Measurements from ENCODE around the gene ACAP1.

The ACAP1 gene

DNA sequence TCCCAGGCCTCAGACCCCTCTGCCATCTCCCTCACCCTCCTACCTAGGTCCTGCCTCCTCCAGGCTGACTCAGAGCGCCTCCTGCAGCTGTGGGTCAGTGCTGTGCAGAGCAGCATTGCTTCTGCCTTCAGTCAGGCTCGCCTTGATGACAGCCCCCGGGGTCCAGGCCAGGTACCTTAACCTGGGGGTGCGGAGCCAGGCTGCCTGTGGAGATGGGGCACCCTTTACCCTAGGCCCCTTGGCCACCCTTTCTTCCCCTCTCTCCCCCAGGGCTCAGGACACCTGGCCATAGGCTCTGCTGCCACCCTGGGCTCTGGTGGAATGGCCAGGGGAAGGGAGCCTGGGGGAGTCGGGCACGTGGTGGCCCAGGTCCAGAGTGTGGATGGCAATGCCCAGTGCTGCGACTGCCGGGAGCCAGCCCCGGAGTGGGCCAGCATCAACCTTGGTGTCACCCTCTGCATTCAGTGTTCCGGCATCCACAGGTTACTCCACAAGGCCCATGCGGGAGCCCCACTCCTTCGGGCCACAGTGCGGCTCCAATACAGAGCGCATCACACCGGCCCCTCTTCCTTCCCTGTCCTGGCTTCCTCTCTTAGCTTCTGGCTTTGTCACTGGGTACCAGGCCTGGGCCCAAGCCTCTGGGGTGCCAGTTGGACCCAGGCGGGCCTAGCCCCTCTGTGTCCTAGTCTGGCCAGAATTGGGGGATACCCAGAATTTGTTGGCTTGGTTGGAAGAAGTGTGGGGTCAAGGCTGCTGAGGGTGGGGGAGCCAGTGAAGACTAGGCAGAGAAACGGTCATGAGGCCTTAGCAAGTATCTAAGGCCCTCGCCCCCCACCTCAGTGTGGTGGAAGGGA lies 10.7 kb downstream of the ACAP1 start:
- WGBS, 2 experiments, result 91% methylated on average over 18 of the region's 18 CpGs
- H3K9me3 ChIP-seq (ENCODE audit: control insufficient read depth, low read length), result no peaks in the 10 kb centered on the region
- no peak overlapping the region for H3K4me3 ChIP-seq (ENCODE audit: insufficient read depth, low read depth, low read length)
- H3K36me3 ChIP-seq (ENCODE audit: control insufficient read depth, insufficient read depth, low read length), result no peaks in the 10 kb centered on the region
- peaks cover 7% of the 10 kb centered on the region for H3K27me3 ChIP-seq (ENCODE audit: control insufficient read depth, insufficient read depth, low read length, poor library complexity, severe bottlenecking)
- H3K4me1 ChIP-seq (ENCODE audit: control insufficient read depth, insufficient read depth, low read length), result peaks cover 13% of the 10 kb centered on the region
- H3K27ac ChIP-seq (ENCODE audit: insufficient read depth, low read depth, low read length, poor library complexity, severe bottlenecking), result no peak overlapping the region

DNA sequence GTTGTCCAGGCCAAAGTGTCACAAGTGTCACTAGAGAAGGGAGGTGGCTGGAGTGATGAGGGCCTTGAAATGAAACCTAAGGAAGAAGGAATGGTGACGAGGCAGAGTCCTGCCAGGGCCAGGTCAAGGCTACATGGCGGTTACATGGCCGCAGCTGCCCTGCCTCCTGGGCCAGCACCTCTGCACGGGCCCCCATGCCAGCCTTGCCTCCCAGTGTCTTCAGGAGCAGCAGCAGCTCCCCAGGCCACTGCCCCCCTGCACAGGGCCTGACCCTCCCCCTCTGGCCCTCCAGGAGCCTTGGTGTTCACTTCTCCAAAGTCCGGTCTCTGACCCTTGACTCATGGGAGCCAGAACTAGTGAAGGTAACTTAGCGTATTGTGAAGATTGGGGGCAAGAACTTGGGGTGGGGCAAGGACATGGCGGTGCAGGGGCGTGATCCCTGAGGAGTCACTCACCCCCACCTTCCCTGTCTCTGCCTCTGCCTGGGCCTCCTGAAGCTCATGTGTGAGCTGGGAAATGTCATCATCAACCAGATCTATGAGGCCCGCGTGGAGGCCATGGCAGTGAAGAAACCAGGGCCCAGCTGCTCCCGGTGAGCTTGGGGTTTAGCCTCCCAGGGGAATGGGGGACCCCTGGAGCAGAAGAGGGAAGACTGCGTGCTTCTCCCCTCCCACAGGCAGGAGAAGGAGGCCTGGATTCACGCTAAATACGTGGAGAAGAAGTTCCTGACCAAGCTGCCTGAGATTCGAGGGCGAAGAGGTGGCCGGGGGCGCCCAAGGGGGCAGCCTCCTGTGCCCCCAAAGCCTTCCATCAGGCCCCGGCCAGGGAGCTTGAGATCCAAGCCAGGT lies 11.5 kb downstream of the ACAP1 start:
- Histone ChIP-seq H3K4me1 (ENCODE audit: control insufficient read depth, insufficient read depth, low read length) (peaks cover 17% of the 10 kb centered on the region), H3K27me3 (ENCODE audit: control insufficient read depth, insufficient read depth, low read length, poor library complexity, severe bottlenecking) (peaks cover 7% of the 10 kb centered on the region), H3K27ac (ENCODE audit: insufficient read depth, low read depth, low read length, poor library complexity, severe bottlenecking) (no peak overlapping the region), H3K4me3 (ENCODE audit: insufficient read depth, low read depth, low read length) (no peak overlapping the region), H3K9me3 (ENCODE audit: control insufficient read depth, low read length) (no peaks in the 10 kb centered on the region), H3K36me3 (ENCODE audit: control insufficient read depth, insufficient read depth, low read length) (no peaks in the 10 kb centered on the region)
- 87 to 88% methylated on average over 19 of the region's 19 CpGs for WGBS, 2 experiments

DNA sequence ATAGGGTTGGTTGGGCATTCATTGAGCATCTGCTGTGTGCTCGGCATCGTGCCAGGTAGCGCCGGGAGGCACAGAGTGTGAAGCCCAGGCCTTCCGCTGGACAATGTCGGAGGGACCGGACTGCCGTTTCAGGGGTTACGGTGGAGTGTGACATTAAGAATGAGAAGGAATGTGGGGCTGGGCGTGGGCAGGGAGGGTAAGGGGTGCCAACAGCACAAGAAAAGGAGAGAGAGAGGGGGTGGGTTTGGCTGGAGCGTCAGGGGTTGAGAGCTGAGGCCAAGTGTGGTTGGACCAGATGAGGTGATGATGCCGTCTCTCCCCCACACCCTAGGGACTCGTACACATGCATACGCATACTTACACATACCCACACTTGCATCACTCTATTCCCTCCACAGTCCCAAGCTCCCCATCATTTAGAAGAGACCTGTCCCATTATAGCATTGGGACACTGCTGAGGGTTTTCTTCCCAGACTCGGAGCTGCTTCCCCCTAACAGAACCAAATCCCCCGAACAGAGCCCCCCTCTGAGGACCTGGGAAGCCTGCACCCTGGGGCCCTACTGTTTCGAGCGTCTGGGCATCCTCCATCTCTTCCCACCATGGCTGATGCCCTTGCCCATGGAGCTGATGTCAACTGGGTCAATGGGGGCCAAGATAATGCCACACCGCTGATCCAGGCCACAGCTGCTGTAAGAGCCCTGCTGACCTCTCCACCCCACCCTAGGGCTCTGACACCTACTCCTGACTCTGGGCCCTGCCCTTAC lies 12.3 kb downstream of the ACAP1 start:
- Histone ChIP-seq H3K4me3 (ENCODE audit: insufficient read depth, low read depth, low read length) (no peak overlapping the region), H3K27ac (ENCODE audit: insufficient read depth, low read depth, low read length, poor library complexity, severe bottlenecking) (no peak overlapping the region), H3K9me3 (ENCODE audit: control insufficient read depth, low read length) (no peaks in the 10 kb centered on the region), H3K36me3 (ENCODE audit: control insufficient read depth, insufficient read depth, low read length) (no peaks in the 10 kb centered on the region), H3K4me1 (ENCODE audit: control insufficient read depth, insufficient read depth, low read length) (peaks cover 22% of the 10 kb centered on the region), H3K27me3 (ENCODE audit: control insufficient read depth, insufficient read depth, low read length, poor library complexity, severe bottlenecking) (peaks cover 7% of the 10 kb centered on the region)
- WGBS, 2 experiments, result 93 to 94% methylated on average over 19 of the region's 19 CpGs

DNA sequence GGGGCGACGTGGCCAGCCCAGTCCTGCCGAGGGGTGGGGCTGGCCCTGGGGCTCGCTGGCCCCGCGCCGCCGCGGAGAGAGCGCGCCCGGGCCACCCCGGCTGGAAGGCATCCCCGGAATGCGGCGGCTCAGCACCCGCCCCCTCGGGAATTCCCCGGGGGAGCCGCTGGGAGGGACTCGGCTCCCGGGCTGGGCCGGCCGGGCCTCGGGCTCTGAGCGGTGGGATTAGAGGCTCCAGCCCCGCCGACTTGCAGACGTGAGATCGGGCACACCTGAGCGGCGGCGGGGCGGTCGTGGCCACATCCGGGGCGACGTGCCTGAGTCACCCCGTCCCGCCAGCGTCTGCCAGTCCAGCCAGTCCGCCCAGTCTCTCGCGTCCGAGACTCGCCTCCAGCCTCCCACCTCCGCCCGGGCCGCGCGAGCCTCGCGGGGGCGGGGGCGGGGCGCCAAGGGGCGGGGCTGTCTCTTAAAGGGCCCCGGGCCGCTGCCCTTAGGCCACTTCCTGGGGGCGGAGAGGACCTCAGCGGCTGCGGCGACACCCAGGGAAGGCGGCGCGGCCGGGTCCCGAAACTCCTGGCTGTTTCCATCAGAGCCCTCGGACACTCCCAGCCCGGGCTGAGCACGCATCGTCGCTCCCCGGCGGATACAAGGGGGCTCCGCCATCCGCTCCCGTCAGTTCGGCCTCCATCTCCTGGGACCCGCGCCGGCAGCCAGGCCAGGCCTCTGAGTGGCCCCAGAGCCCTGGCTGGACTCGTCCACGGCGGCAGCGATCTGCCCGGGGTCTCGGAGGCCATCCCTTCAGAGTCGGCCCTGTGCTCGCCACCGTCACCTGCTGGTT lies 15.6 kb downstream of the ACAP1 start, which contains the start of gene KCTD11:
Gene KCTD11 (plus strand): TSS at position 498 of the 838 bp plus-strand sequence.
- H3K4me3 ChIP-seq (ENCODE audit: insufficient read depth, low read depth, low read length), result peak within 1 kb of the TSS; percentile 87
- H3K36me3 ChIP-seq (ENCODE audit: control insufficient read depth, insufficient read depth, low read length), result no peaks in the 10 kb centered on the region
- H3K4me1 ChIP-seq (ENCODE audit: control insufficient read depth, insufficient read depth, low read length), result peaks cover 42% of the 10 kb centered on the region
- WGBS, 2 experiments, result 0% methylated on average over 91 of the region's 91 CpGs
- no peaks in the 10 kb centered on the region for H3K9me3 ChIP-seq (ENCODE audit: control insufficient read depth, low read length)
- H3K27me3 ChIP-seq (ENCODE audit: control insufficient read depth, insufficient read depth, low read length, poor library complexity, severe bottlenecking), result peaks cover 7% of the 10 kb centered on the region
- peak within 1 kb of the TSS; percentile 86 for H3K27ac ChIP-seq (ENCODE audit: insufficient read depth, low read depth, low read length, poor library complexity, severe bottlenecking)

DNA sequence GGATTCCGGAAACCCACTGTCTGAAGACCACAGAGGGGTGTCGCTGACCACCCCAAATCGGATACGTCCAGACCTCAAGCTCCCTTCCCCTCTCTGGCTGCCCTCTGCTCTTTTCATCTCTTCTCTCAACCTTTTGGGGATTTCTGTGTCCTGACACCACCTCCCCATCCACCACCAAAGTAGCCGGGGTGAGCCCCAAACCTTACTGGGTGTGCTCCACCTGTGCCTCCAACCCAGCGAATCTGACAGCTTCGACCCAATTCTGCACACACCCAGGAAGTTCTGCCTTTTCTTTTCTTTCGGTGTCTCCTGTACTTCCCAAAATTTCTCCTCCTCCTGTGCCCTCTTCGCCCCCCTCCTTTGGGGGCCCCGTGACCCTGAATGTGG lies 16.2 kb downstream of the ACAP1 start:
- H3K27me3 ChIP-seq (ENCODE audit: control insufficient read depth, insufficient read depth, low read length, poor library complexity, severe bottlenecking), result peaks cover 7% of the 10 kb centered on the region
- peaks cover 42% of the 10 kb centered on the region for H3K4me1 ChIP-seq (ENCODE audit: control insufficient read depth, insufficient read depth, low read length)
- WGBS, 2 experiments, result 46 to 51% methylated on average over 10 of the region's 10 CpGs
- H3K36me3 ChIP-seq (ENCODE audit: control insufficient read depth, insufficient read depth, low read length), result no peaks in the 10 kb centered on the region
- H3K4me3 ChIP-seq (ENCODE audit: insufficient read depth, low read depth, low read length), result peak overlapping the region; percentile 87
- peak overlapping the region; percentile 86 for H3K27ac ChIP-seq (ENCODE audit: insufficient read depth, low read depth, low read length, poor library complexity, severe bottlenecking)
- H3K9me3 ChIP-seq (ENCODE audit: control insufficient read depth, low read length), result no peaks in the 10 kb centered on the region

DNA sequence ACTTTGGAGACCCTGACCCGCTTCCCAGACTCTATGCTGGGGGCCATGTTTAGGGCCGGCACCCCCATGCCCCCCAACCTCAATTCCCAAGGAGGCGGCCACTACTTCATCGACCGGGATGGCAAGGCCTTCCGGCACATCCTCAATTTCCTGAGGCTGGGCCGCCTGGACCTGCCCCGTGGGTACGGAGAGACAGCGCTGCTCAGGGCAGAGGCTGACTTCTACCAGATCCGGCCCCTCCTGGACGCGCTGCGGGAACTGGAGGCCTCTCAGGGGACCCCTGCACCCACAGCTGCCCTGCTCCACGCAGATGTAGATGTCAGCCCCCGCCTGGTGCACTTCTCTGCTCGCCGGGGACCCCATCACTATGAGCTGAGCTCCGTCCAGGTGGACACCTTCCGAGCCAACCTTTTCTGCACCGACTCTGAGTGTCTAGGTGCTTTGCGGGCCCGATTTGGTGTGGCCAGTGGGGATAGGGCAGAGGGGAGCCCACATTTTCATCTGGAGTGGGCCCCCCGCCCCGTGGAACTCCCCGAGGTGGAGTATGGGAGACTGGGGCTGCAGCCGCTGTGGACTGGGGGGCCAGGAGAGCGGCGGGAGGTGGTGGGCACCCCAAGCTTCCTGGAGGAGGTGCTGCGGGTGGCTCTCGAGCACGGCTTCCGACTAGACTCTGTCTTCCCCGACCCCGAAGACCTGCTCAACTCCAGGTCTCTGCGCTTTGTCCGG lies 16.7 kb downstream of the ACAP1 start:
- Histone ChIP-seq H3K27me3 (ENCODE audit: control insufficient read depth, insufficient read depth, low read length, poor library complexity, severe bottlenecking) (peaks cover 7% of the 10 kb centered on the region), H3K4me3 (ENCODE audit: insufficient read depth, low read depth, low read length) (peak overlapping the region; percentile 87), H3K4me1 (ENCODE audit: control insufficient read depth, insufficient read depth, low read length) (peaks cover 42% of the 10 kb centered on the region), H3K36me3 (ENCODE audit: control insufficient read depth, insufficient read depth, low read length) (no peaks in the 10 kb centered on the region), H3K9me3 (ENCODE audit: control insufficient read depth, low read length) (no peaks in the 10 kb centered on the region), H3K27ac (ENCODE audit: insufficient read depth, low read depth, low read length, poor library complexity, severe bottlenecking) (no peak overlapping the region)
- 94 to 95% methylated on average over 37 of the region's 37 CpGs for WGBS, 2 experiments

DNA sequence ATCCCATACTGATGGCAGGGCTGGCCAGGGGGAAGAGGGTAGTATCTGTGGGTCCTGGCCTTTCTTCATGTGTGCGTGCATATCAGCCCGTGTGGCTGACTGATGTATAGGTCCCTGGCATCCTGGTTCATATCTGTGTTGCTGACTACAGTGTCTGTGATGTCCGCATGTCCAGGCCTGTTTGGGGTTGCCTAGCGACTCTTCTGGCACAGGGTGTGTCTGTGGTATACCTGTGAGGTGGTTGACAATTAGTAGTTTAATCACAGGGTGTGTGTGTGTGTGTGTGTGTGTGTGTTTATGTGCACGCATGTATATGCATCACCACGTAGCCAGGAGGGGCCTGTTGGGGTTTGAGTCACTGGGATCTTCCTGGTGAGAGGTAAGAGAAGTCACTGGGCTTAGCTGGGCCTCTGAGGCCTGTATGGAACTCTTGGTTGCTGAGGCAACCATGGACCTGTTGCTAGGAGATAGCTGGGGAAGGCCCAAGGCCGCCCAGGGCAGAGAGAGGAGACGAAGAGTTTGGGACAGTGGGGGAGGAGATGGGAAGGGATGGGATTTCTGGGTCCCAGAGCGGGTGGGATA lies 18.0 kb downstream of the ACAP1 start:
- WGBS, 2 experiments, result 71 to 81% methylated on average over 9 of the region's 9 CpGs
- H3K27ac ChIP-seq (ENCODE audit: insufficient read depth, low read depth, low read length, poor library complexity, severe bottlenecking), result no peak overlapping the region
- no peak overlapping the region for H3K4me3 ChIP-seq (ENCODE audit: insufficient read depth, low read depth, low read length)
- H3K36me3 ChIP-seq (ENCODE audit: control insufficient read depth, insufficient read depth, low read length), result no peaks in the 10 kb centered on the region
- peaks cover 7% of the 10 kb centered on the region for H3K27me3 ChIP-seq (ENCODE audit: control insufficient read depth, insufficient read depth, low read length, poor library complexity, severe bottlenecking)
- H3K9me3 ChIP-seq (ENCODE audit: control insufficient read depth, low read length), result no peaks in the 10 kb centered on the region
- peaks cover 35% of the 10 kb centered on the region for H3K4me1 ChIP-seq (ENCODE audit: control insufficient read depth, insufficient read depth, low read length)

DNA sequence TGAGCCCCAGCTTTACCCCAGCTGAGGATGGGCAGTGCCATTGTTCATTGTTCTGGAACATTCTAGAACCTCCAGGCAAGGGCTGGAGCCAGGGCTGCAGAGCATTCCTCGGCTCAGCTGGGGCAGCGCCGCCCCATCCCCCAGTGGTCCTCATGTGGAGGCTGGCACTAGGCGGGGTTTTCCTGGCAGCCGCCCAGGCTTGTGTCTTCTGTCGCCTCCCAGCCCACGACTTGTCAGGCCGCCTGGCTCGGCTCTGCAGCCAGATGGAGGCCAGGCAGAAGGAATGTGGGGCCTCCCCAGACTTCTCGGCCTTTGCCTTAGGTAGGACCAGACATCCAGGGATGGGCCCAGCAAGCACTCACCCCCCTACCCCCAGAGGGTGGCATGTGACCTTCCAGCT lies 18.7 kb downstream of the ACAP1 start, which contains the start of gene TMEM95:
Gene TMEM95 (plus strand): TSS at position 104 of the 400 bp plus-strand sequence. CDS start 49 bp downstream, at position 153.
- Histone ChIP-seq H3K27ac (ENCODE audit: insufficient read depth, low read depth, low read length, poor library complexity, severe bottlenecking) (no peak within 1 kb of the TSS), H3K4me3 (ENCODE audit: insufficient read depth, low read depth, low read length) (no peak within 1 kb of the TSS), H3K27me3 (ENCODE audit: control insufficient read depth, insufficient read depth, low read length, poor library complexity, severe bottlenecking) (peaks cover 7% of the 10 kb centered on the region), H3K4me1 (ENCODE audit: control insufficient read depth, insufficient read depth, low read length) (peaks cover 29% of the 10 kb centered on the region), H3K36me3 (ENCODE audit: control insufficient read depth, insufficient read depth, low read length) (no peaks in the 10 kb centered on the region), H3K9me3 (ENCODE audit: control insufficient read depth, low read length) (no peaks in the 10 kb centered on the region)
- WGBS, 2 experiments, result 77 to 81% methylated on average over 10 of the region's 10 CpGs
